H1 (cell line): ENCODE data around the gene TDRD6. TPM values are rescaled to one million over a fixed set of nuclear protein-coding genes. Genes with fewer than 3 reads are reported as not detected.

ENCODE experiments used
- CTCF ChIA-PET: fragments of 300-600 bp; sonication (Branson Sonifier 250); formaldehyde crosslinking; loops from one replicate; lab custom pipeline; 2021; ENCODE audit not compliant: partially characterized antibody; lab: Charles Lee
- POLR2A ChIA-PET: fragments of 300-600 bp; sonication (Branson Sonifier 250); formaldehyde crosslinking; loops from one replicate; lab custom pipeline; 2021; ENCODE audit warnings: inconsistent platforms; ENCODE audit not compliant: partially characterized antibody; lab: Charles Lee
- DNase-seq, 2 experiments: peaks; one replicate each; pipeline versions ENCODE4 v3.0.0 to v3.0.0-alpha.2; 2010 to 2022; ENCODE audit warnings: low spot score in 2 of 2, low read depth in 1 of 2, mixed read lengths in 1 of 2
- FAIRE-seq: peaks from 2 replicates; lab custom pipeline; 2011; peaks lifted over from hg19 to GRCh38; lab: Jason Lieb, UNC
- H2AFZ ChIP-seq: 2 replicates; pipeline ENCODE4 v1.8.1; 2012; ENCODE audit warnings: low read length, inconsistent platforms
- H2AK5ac ChIP-seq: 2 replicates; pipeline ENCODE4 v1.6.1; 2013; ENCODE audit warnings: low read depth, low read length
- H2BK120ac ChIP-seq: replicated peaks from 2 replicates; pipeline ENCODE3; 2013; ENCODE audit warnings: low read depth, low read length, inconsistent platforms
- H2BK12ac ChIP-seq: 2 replicates; pipeline ENCODE4 v1.6.1; 2013; ENCODE audit warnings: low read depth, low read length
- H2BK15ac ChIP-seq: 2 replicates; pipeline ENCODE4 v1.6.1; 2013; ENCODE audit warnings: low read length
- H2BK20ac ChIP-seq: 2 replicates; pipeline ENCODE4 v1.6.1; 2013; ENCODE audit warnings: low read length
- H2BK5ac ChIP-seq: 2 replicates; pipeline ENCODE4 v1.6.1; 2013; ENCODE audit warnings: low read depth, low read length
- H3K14ac ChIP-seq: 2 replicates; pipeline ENCODE4 v1.6.1; 2013; ENCODE audit warnings: inconsistent platforms; ENCODE audit not compliant: insufficient read length
- H3K18ac ChIP-seq: 2 replicates; pipeline ENCODE4 v1.6.1; 2013; ENCODE audit warnings: low read length; ENCODE audit errors: extremely low read depth
- H3K23ac ChIP-seq: 2 replicates; pipeline ENCODE4 v1.6.1; 2013; ENCODE audit warnings: inconsistent platforms; ENCODE audit not compliant: insufficient read length
- H3K23me2 ChIP-seq: 2 replicates; pipeline ENCODE4 v1.6.1; 2013; ENCODE audit warnings: low read depth, low read length
- H3K27ac ChIP-seq: 2 replicates; pipeline ENCODE4 v1.6.1; 2011; ENCODE audit warnings: low read depth, low read length, inconsistent platforms
- H3K27me3 ChIP-seq, 4 experiments: replicated peaks in 1 of 4; 1 replicate in 1 of 4; 2 replicates in 3 of 4; pipeline versions ENCODE4 v1.6.1 to v1.8.1; 2011 to 2013; ENCODE audit warnings: low read length in 3 of 4, mild to moderate bottlenecking in 3 of 4, inconsistent platforms in 2 of 4, mixed read lengths in 2 of 4, moderate library complexity in 1 of 4; ENCODE audit not compliant: control insufficient read depth in 3 of 4, insufficient read depth in 3 of 4; ENCODE audit errors: extremely low read depth in 1 of 4
- H3K36me3 ChIP-seq, 4 experiments: 2 replicates each; pipeline versions ENCODE4 v1.6.1 to v1.8.1; 2011 to 2013; ENCODE audit warnings: mild to moderate bottlenecking in 4 of 4, low read length in 3 of 4, moderate library complexity in 2 of 4, control low read depth in 1 of 4, inconsistent platforms in 1 of 4; ENCODE audit not compliant: insufficient read depth in 4 of 4, control insufficient read depth in 2 of 4
- H3K4ac ChIP-seq: replicated peaks from 2 replicates; pipeline ENCODE3; 2013; ENCODE audit warnings: low read length, low read depth, mixed read lengths, inconsistent platforms; ENCODE audit not compliant: insufficient read length
- H3K4me1 ChIP-seq, 4 experiments: replicated peaks in 1 of 4; 1 replicate in 1 of 4; 2 replicates in 3 of 4; pipeline versions ENCODE4 v1.6.1 to v1.8.1; 2011 to 2013; ENCODE audit warnings: low read length in 3 of 4, inconsistent platforms in 2 of 4, mixed read lengths in 1 of 4; ENCODE audit not compliant: insufficient read depth in 4 of 4, control insufficient read depth in 3 of 4
- H3K4me2 ChIP-seq, 2 experiments: 2 replicates each; pipeline versions ENCODE4 v1.6.1 to v1.8.1; 2011 to 2013; ENCODE audit warnings: low read depth in 2 of 2, low read length in 2 of 2, control low read depth in 1 of 2, inconsistent platforms in 1 of 2, mild to moderate bottlenecking in 1 of 2; ENCODE audit not compliant: insufficient read depth in 1 of 2
- H3K4me3 ChIP-seq, 4 experiments: fragments of 200-600, 300-600 bp in 1 of 4; sonication (generic), shearing (Covaris generic), sonication (Bioruptor Twin) in 1 of 4; 2 replicates each; pipeline versions ENCODE4 v1.5.1 to v1.8.1; 2011 to 2016; ENCODE audit warnings: low read length in 4 of 4, low read depth in 3 of 4, control low read depth in 2 of 4, inconsistent platforms in 2 of 4, mild to moderate bottlenecking in 2 of 4, mixed read lengths in 1 of 4, moderate library complexity in 1 of 4; ENCODE audit not compliant: insufficient read depth in 2 of 4; ENCODE audit errors: extremely low read depth in 1 of 4
- H3K56ac ChIP-seq: replicated peaks from 2 replicates; pipeline ENCODE3; 2013; ENCODE audit warnings: low read depth, mild to moderate bottlenecking, mixed read lengths, low read length, inconsistent platforms; ENCODE audit not compliant: insufficient read length
- H3K79me1 ChIP-seq: 2 replicates; pipeline ENCODE4 v1.6.1; 2013; ENCODE audit warnings: low read depth, low read length, control low read depth
- H3K79me2 ChIP-seq, 2 experiments: 2 replicates each; pipeline versions ENCODE4 v1.6.1 to v1.8.1; 2012 to 2013; ENCODE audit warnings: low read length in 2 of 2, mild to moderate bottlenecking in 2 of 2, inconsistent platforms in 1 of 2; ENCODE audit not compliant: insufficient read depth in 2 of 2, control insufficient read depth in 1 of 2
- H3K9ac ChIP-seq, 4 experiments: replicated peaks in 1 of 4; 1 replicate in 1 of 4; 2 replicates in 3 of 4; pipeline versions ENCODE4 v1.6.1 to v1.8.1; 2011 to 2013; ENCODE audit warnings: low read depth in 3 of 4, low read length in 3 of 4, control low read depth in 2 of 4, mild to moderate bottlenecking in 2 of 4, moderate library complexity in 2 of 4, inconsistent platforms in 1 of 4; ENCODE audit errors: extremely low read depth in 1 of 4
- H3K9me3 ChIP-seq, 2 experiments: 2 replicates each; pipeline versions ENCODE4 v1.6.1 to v1.8.1; 2012 to 2013; ENCODE audit warnings: mild to moderate bottlenecking in 2 of 2, moderate library complexity in 2 of 2, control low read depth in 1 of 2, inconsistent platforms in 1 of 2, low read depth in 1 of 2, low read length in 1 of 2, mixed read lengths in 1 of 2; ENCODE audit not compliant: insufficient read depth in 2 of 2
- H4K20me1 ChIP-seq, 2 experiments: replicated peaks in 1 of 2; 2 replicates each; pipeline versions ENCODE3 to v1.8.1; 2011 to 2013; ENCODE audit warnings: inconsistent platforms in 2 of 2, low read length in 2 of 2, mild to moderate bottlenecking in 1 of 2; ENCODE audit not compliant: insufficient read depth in 2 of 2, control insufficient read depth in 1 of 2
- H4K5ac ChIP-seq: 2 replicates; pipeline ENCODE4 v1.6.1; 2013; ENCODE audit warnings: low read length, low read depth, mixed read lengths, inconsistent platforms; ENCODE audit not compliant: insufficient read length
- H4K8ac ChIP-seq: 2 replicates; pipeline ENCODE4 v1.8.0; 2013; ENCODE audit warnings: mild to moderate bottlenecking, moderate library complexity, low read length, inconsistent platforms; ENCODE audit not compliant: insufficient read depth; ENCODE audit errors: extremely low read depth
- H4K91ac ChIP-seq: replicated peaks from 2 replicates; pipeline ENCODE3; 2013; ENCODE audit warnings: low read length, mixed read lengths, inconsistent platforms; ENCODE audit not compliant: insufficient read length
- BCL11A ChIP-seq, 2 experiments: IDR thresholded peaks; one replicate each; pipeline ENCODE4 v1.6.1; 2011; ENCODE audit warnings: low read depth in 2 of 2, low read length in 2 of 2, mild to moderate bottlenecking in 2 of 2
- CEBPB ChIP-seq: IDR thresholded peaks from 2 replicates; pipeline ENCODE4 v1.6.1; 2012; ENCODE audit warnings: low read depth, low read length
- CTCF ChIP-seq, 3 experiments: IDR thresholded peaks; 1 replicate in 2 of 3; 2 replicates in 1 of 3; pipeline versions ENCODE4 v1.5.1 to v1.6.1; 2011; ENCODE audit warnings: low read length in 3 of 3, mild to moderate bottlenecking in 3 of 3, inconsistent platforms in 2 of 3, low read depth in 1 of 3, moderate library complexity in 1 of 3; ENCODE audit not compliant: insufficient read depth in 1 of 3; ENCODE audit errors: control extremely low read depth in 1 of 3
- SP1 ChIP-seq: IDR thresholded peaks from 2 replicates; pipeline ENCODE4 v1.6.1; 2011; ENCODE audit warnings: low read depth, low read length
- SUZ12 ChIP-seq: fragments of 200-600 bp; sonication (generic); IDR thresholded peaks from 2 replicates; pipeline ENCODE4 v1.6.1; 2012; ENCODE audit warnings: mild to moderate bottlenecking, inconsistent platforms, low read length, moderate library complexity, mixed read lengths
- TAF7 ChIP-seq: optimal IDR thresholded peaks from 2 replicates; pipeline ENCODE3; 2011; ENCODE audit warnings: low read depth, mild to moderate bottlenecking, inconsistent platforms, low read length, moderate library complexity, borderline replicate concordance
- TCF12 ChIP-seq: IDR thresholded peaks from 2 replicates; pipeline ENCODE4 v1.6.1; 2011; ENCODE audit warnings: low read depth, mild to moderate bottlenecking, low read length
- USF2 ChIP-seq: IDR thresholded peaks from 2 replicates; pipeline ENCODE4 v1.6.1; 2011; ENCODE audit warnings: low read length, improper control_type of control experiment
- YY1 ChIP-seq: IDR thresholded peaks from 2 replicates; pipeline ENCODE4 v1.6.1; 2011; ENCODE audit warnings: low read depth, mild to moderate bottlenecking, low read length
- WGBS, 2 experiments: shearing (Covaris generic) in 1 of 2; methylation state at CpG; one replicate each; pipeline versions ENCODE4 v1.1.6 to v1.1.7; 2013 to 2015; ENCODE audit warnings: low lambda C conversion rate in 2 of 2, mixed read lengths in 2 of 2, inconsistent platforms in 1 of 2, low coverage in 1 of 2, missing lambda C conversion rate in 1 of 2; ENCODE audit not compliant: insufficient replicate concordance in 2 of 2, insufficient coverage in 1 of 2, insufficient read length in 1 of 2; ENCODE audit errors: extremely low coverage in 1 of 2, missing lambda C conversion rate in 1 of 2; 5-methylcytosine and 5-hydroxymethylcytosine counted together
- polyA plus RNA-seq, 7 experiments: library from polyadenylated mRNA; depleted of rRNA in 3 of 7; stranded (reverse) in 5 of 7; unstranded in 2 of 7; fragments of >200 nt in 5 of 7; fragments of 200-250 nt in 2 of 7; gene quantifications; 1 replicate in 5 of 7; 2 replicates in 1 of 7; 4 replicates in 1 of 7; pipeline versions ENCODE4 v1.2.1 to v1.2.3, GENCODE V29; 2011 to 2013; ENCODE audit warnings: missing spikeins in 2 of 7, mixed read lengths in 2 of 7
- total RNA-seq: library from RNA; stranded (reverse); fragmentation: NEBNext Ultra II Directional; extraction: Animal tissue kit (Norgen Biotek cat#: 25700); gene quantifications from 2 replicates; pipeline ENCODE4 v1.2.1, GENCODE V29; 2021

The TDRD6 gene
- total and polyA plus RNA-seq, 2 of the 8 experiments (the other 6 are each of a cell fraction or from before 2014, with no cell fraction given): 0.06 to 0.19 TPM

GRCh38 chr6:46655803-46656202 lies 31.9 kb upstream of the TDRD6 start:
- FAIRE-seq: peak; percentile 92
- 35% methylated on average over 6 of the region's 6 CpGs; no CpG with 5 or more reads in 1 of the 2 experiments for WGBS, 2 experiments
- POLR2A ChIA-PET: interaction anchor here (0.7 kb wide), 1 partner anchor 53 kb away, joined by 3 read pairs; no protein-coding TSS in a partner anchor
- Histone ChIP-seq H4K20me1 (peaks cover 0 to 2% of the 10 kb centered on the region in 2 experiments), H3K4me3 (no peak overlapping the region), H2BK15ac (no peak overlapping the region), H3K23me2 (peaks cover 7% of the 10 kb centered on the region), H2BK120ac (no peak overlapping the region), H4K5ac (peak overlapping the region; percentile 83), H2AFZ (no peak overlapping the region), H3K79me1 (no peaks in the 10 kb centered on the region), H3K4me2 (no peak overlapping the region; a peak in 1 of 4 replicates), H4K8ac (no peak overlapping the region), H3K79me2 (peaks cover 0 to 3% of the 10 kb centered on the region in 2 experiments; a peak in 1 of 4 replicates), H3K4me1 (peaks cover 0 to 7% (median 2%) of the 10 kb centered on the region in 4 experiments; a peak in 2 of 7 replicates), H2BK5ac (no peak overlapping the region), H3K27ac (no peak overlapping the region), H2BK20ac (no peak overlapping the region), H4K91ac (no peak overlapping the region), H3K9ac (no peak overlapping the region), H3K56ac (no peak overlapping the region), H3K18ac (no peak overlapping the region; the same call in 1 of the 2 replicates), H2BK12ac (no peak overlapping the region), H3K14ac (no peak overlapping the region), H3K4ac (no peak overlapping the region), H2AK5ac (no peak overlapping the region), H3K36me3 (no peaks in the 10 kb centered on the region; a peak in 2 of 8 replicates), H3K27me3 (peaks cover 0 to 5% (median 2%) of the 10 kb centered on the region in 4 experiments; a peak in 3 of 7 replicates), H3K23ac (no peak overlapping the region), H3K9me3 (no peaks in the 10 kb centered on the region)
- CTCF ChIA-PET: interaction anchor here (0.6 to 2.5 kb wide), 24 partner anchors 9 to 615 kb away, joined by 3 to 14 read pairs (median 5); partner anchors contain the start of gene PLA2G7
- DNase-seq: peak in 1 of 2 experiments; percentile 69
- TF ChIP-seq TAF7 (no peak), SP1 (no peak), USF2 (no peak), SUZ12 (no peak), BCL11A (IDR thresholded peaks at IDR 0.05; ENCODE audit: low read depth in 2 of 2, low read length in 2 of 2) (no peak), YY1 (0 out of 2 replicates have a peak, but pooled peaks have one; percentile 58), TCF12 (no peak), CTCF (IDR thresholded peaks at IDR 0.05; ENCODE audit: control extremely low read depth in 1 of 3, insufficient read depth in 1 of 3, low read depth in 1 of 3, low read length in 3 of 3) (peak; percentile 73 to 87 (median 73)), CEBPB (no peak)
